NOMO-1 (cell line): ENCODE measurements around the gene MOCS3.

Experiments used
- DNase-seq, 2 experiments: peaks; one replicate each; lab custom pipeline; 2025; ENCODE audit not compliant: unreplicated experiment in 2 of 2; lab: John Stamatoyannopoulos, UW

MOCS3 gene

DNA sequence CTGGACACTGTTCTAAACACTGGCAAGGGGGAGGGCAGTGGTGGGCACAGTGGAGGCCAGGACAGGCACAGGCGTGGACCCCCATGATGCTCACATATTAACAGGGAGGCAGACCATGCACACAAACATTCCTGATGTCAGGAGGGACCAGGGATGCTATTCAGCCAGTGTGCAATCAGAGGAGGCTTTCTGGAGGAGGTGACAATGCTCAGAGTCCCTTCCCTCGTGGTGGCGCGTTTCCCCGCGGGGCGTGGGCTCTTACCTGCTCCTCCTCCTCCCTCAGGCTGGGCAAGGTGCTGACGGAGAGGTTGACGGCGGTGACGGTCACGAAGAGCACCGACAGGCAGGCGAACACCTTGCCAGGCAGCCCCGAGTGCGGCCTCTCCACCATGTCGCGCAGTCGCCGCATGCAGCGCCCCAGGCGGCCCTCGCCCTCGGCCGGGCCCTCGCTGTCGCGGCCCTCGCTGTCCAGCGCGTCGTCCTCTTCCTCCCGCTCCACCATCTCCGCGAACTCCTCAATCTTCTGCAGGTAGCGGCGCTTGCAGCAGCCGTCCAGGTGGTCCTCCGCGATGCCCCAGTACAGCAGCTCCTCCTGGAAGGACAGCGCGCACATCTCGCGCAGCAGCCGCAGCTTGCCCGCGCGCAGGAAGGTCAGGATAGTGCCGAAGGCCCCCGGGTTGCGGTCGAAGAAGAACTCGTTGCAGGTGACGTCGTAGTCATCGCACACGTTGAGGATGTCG is 50.9 kb downstream of the MOCS3 start:
- no peak for DNase-seq

DNA sequence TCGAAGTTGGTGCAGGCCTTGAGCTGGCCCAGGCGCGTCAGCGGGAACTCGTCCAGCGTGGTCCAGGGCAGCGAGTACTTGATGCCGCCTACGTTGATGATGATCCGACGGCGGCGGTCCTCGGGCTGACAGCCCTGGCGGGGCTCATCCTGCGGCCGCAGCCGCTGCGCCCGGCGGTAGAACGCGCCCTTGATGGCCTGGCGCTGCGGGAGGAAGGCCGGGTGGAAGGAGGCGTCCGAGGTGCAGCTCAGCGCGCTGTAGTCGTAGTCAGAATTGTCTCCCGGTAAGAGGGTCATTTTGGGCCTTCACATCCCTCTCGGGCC is 51.4 kb downstream of the MOCS3 start:
- DNase-seq: no peak

DNA sequence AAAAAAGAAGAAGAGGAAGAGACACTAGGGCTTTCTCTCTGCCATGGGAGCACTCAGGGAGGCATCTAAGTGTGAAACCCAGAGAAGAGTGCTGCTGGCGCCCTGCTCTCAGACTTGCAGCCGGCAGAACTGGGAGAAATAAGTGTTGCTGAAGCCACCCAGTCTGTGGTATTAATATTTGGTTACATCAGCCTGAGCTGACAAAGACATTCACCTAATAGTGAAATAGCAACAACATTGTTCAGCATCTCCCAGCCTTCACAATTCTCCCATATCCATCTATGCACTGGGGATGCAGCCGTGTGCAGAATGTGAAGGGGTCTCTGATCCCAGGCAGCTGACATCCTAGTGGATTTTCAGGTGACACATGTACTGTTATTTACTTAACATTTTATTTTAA is 52.3 kb downstream of the MOCS3 start:
- DNase-seq: no peak

DNA sequence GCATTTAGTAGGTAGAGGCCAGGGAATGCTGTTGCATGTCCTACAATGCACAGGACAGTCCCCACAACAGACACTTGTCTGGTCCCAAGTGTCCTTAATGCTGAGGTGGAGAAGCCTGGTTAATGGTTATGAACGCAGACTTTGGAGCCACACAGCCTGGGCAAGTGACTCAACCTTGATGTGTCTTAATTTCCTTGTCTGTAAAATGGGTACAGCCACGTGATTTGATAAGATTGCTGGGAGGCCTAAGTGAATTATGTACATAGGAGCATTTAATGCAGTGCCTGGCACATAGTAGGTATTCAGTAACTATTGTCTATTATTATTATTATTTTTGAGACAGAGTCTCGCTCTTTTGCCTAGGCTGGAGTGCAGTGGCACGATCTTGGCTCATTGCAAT is 52.9 kb downstream of the MOCS3 start:
- no peak for DNase-seq

DNA sequence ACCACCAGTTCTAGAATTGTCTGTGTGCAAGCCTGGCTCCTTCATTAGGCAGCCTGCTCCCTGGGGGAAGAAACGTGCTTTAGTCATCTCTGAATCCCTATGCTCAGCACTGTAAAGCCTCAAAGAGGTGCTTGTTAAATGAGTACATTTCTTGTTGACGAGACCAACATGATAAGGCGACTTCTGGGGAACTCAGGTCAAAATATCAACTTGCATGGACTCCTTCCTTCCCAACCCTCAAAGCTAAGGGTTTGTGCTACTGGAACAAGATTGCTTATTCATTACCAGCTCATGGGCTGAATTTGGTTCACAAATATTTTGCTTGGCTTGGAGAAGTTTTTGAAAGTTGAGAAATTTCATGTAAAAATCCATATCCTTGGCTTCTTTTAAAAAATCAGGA is 53.7 kb downstream of the MOCS3 start:
- no peak for DNase-seq
